Amniotic epithelial cell (primary cell): ENCODE measurements around the gene LRRC63.
A peak's percentile ranks its signal among the peaks of the same experiment; 100 is the strongest.

ENCODE experiments used
- DNase-seq: peaks from one replicate; pipeline ENCODE4 v3.0.0-alpha.2; 2010; ENCODE audit warnings: low read depth

The LRRC63 gene

DNA sequence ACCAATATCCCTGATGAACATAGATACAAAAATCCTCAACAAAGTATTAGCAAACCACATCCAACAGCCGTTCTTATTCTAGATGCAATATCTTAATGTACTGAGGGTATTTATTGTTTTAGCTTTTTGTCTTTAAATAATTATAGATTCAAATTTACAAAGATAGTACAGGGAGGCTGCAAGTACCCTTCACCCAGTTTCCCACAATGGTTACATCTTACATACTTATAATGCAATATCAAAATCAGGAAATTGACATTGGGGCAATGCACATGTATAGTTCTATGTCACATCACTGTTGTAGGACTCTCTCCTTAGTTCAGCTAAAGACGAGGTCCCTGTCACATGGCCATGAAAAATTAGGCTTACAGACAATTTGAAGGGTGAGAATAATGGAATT, 99.5 kb downstream of the LRRC63 start:
- DNase-seq: no peak

GRCh38 chr13:46313024-46313423, 101.3 kb downstream of the LRRC63 start:
- DNase-seq: no peak

- no peak for DNase-seq
These were observed 101.9 kb downstream of the LRRC63 start for GRCh38 chr13:46313432-46314257.

- DNase-seq: no peak
These were observed 102.9 kb downstream of the LRRC63 start for GRCh38 chr13:46314587-46314986.

- DNase-seq: no peak
These were observed 103.3 kb downstream of the LRRC63 start for GRCh38 chr13:46315036-46315435.

GRCh38 chr13:46315491-46316075, 103.9 kb downstream of the LRRC63 start:
- no peak for DNase-seq

- DNase-seq: peak; percentile 23
These were observed 105.4 kb downstream of the LRRC63 start for GRCh38 chr13:46317120-46317519.

GRCh38 chr13:46318986-46319385, 107.3 kb downstream of the LRRC63 start:
- no peak for DNase-seq

GRCh38 chr13:46320406-46320805, 108.7 kb downstream of the LRRC63 start:
- no peak for DNase-seq

DNA sequence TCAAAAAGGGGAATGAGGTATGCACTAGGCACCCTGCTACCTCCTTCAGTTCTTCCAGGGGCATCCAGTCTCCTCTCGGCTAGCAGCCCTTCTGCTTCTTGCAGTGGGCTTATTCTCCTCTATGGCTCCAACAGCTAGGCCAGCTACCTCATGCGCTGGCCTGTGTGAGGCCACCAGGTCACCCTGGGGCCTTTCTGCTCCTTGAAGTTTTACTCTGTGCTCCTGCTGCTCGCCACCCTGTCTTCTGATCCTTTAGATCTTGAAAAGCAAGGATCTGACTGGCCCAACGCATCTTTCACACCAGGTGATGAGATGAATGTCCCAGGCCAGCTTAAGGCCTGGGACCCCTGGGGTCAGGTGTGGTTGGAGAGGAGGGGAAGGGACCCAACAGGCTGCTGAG, 109.1 kb downstream of the LRRC63 start:
- no peak for DNase-seq

DNA sequence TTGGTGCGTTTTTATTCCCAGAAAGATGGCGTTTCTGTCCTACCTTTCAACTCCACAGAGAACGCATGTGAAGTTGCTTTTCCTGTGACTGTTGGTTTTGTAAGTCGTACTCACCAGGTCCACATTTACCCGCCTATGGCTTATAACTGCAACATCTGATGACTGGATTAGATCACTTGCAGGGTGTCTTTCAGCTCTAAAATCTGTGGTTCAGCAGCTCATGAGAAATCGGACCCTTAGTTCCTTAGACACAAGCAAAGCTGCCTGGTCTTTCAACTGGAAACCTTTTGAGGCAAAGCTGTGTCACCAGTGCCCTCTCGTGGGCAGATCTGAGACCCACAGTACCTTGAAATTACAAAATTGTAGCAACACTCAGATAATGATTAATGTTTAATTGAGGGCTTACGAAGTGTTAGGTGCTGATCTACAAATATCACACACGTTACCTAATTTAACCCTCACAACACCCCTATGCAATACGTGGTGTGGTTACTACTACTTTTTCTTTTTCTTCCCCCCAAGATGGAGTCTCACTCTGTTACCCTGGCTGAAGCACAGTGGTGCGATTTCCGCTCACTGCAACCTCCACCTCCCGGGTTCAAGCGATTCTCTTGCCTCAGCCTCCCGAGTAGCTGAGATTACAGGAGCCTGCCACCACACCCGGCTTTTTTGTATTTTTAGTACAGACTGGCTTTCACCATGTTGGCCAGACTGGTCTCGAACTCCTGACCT, 109.9 kb downstream of the LRRC63 start:
- DNase-seq: peak; percentile 57

DNA sequence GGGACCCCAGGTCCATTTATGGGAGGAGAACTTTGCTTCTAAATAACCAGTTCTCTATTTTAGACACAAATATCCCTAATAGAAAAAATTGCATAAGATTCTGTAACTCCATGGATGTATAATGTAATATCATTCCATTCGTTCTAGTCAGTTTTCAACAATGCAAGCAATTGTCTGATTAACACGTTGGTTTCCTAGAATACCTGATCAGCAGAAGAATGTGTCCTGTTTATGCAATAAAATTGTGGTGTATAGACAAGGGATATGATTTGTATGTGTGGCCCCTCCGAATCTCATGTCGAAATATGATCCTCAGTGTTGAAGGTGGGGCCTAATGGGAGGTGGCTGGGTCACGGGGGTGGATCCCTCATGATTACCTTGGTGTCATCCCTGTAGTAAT, 113.2 kb downstream of the LRRC63 start:
- peak; percentile 38 for DNase-seq
